ENCODE data around the gene PP2D1.
"Not testable (repeated sequence)": the region's sequence is repeated elsewhere in the genome, so short reads cannot be mapped to it uniquely, and the experiment has no call there.

PP2D1 gene

GRCh38 chr3:20040548-20041196 lies 28.6 kb upstream of the PP2D1 start:
- peak; percentile 32 for DNase-seq (ENCODE audit: low read depth)

- DNase-seq (ENCODE audit: low read depth): peak; percentile 71
Measured at GRCh38 chr3:20039765-20040547, 27.9 kb upstream of the PP2D1 start, which contains the start of gene KAT2B. Gene KAT2B (plus strand): TSS chr3:20040446. CDS start chr3:20040478, 32 bp downstream.

GRCh38 chr3:20039466-20039764 lies 27.4 kb upstream of the PP2D1 start:
- DNase-seq (ENCODE audit: low read depth): no peak

- DNase-seq (ENCODE audit: low read depth): no peak
Measured at GRCh38 chr3:20038699-20039465, 26.8 kb upstream of the PP2D1 start.

DNA sequence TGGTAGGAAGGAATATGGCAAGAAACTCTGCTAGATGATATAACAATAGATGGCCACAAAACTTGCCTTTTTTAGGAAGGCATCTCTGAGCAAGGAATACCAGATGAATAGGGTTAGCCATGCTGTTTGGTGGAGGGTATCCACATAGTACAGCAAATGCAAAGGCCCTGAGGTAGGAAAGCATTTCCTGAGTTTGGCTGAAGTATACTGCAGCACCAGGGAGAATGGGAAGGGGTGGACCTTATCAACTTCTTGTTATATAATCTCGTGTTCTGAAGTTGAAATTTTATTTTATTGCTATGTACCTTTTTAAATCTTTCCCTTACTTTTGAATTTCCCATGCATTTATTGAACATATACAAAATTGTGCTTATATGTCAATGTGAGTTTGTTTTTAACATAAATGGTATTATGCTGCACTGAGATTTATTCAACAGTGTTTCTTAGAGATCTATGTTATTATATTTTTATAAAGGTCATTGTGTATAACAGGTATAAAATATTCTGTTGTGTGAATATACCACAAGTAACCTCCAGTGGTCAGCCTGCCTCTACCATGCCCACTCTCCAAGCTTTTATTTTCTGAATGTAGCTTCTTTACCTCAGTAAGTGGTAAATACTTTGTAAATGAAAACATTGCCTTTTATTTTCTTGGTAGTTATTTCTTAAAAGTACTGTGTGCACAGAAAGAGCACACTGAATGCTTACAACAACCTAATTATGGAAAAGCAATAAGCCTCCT lies 25.4 kb upstream of the PP2D1 start:
- no peak for DNase-seq (ENCODE audit: low read depth)

- no peak for DNase-seq (ENCODE audit: low read depth)
Measured at GRCh38 chr3:20035019-20035418, 23.0 kb upstream of the PP2D1 start.

GRCh38 chr3:20031939-20032338 lies 19.9 kb upstream of the PP2D1 start:
- DNase-seq (ENCODE audit: low read depth): not testable (repeated sequence)

DNA sequence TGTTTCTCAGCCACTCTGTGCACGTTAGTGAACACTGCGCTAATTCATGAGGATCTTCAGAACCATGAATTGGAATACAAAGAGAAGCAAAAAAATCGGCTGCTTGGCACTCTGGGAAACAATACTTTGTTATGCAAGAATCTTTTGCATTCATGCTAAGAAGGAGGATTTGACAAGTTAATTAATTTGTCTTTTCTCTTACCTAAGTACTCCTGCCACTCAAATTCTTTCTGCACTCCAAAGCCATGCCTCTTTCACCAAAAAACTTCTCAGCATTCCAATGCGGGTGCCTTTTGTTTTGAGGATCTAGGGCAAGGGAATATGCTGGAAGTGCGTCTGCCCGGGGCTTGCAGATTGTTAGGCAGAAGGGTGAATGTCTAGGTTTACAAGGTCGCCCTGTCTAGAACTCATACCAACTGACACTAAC lies 16.9 kb upstream of the PP2D1 start:
- no peak for DNase-seq (ENCODE audit: low read depth)

GRCh38 chr3:20027136-20027535 lies 15.1 kb upstream of the PP2D1 start:
- no peak for DNase-seq (ENCODE audit: low read depth)

GRCh38 chr3:20023623-20024405 lies 11.8 kb upstream of the PP2D1 start:
- DNase-seq (ENCODE audit: low read depth): no peak

- no peak for DNase-seq (ENCODE audit: low read depth)
Measured at GRCh38 chr3:20022954-20023622, 11.0 kb upstream of the PP2D1 start.

GRCh38 chr3:20016076-20016475 lies 4.0 kb upstream of the PP2D1 start:
- not testable (repeated sequence) for DNase-seq (ENCODE audit: low read depth)

DNA sequence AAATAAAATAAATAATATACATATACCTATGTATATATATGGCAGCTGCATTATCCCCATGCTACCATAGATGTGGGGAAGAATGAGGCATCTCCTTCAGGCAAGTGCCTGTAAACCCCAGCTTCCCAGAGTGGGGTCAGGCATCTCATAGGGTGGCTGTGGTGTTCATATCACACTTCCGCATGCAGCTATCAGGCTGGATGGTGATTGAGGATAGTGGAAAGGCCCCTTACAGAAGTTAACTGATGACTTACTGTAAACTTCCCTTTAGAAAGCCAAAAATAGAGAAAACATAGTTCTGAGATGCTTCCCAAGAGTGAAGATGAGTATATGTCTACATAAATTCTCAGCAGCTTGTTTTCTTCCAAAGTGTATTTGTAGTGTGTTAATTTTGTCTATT lies 3.5 kb upstream of the PP2D1 start:
- DNase-seq (ENCODE audit: low read depth): no peak

- DNase-seq (ENCODE audit: low read depth): no peak
Measured at GRCh38 chr3:20013396-20013795, 1.3 kb upstream of the PP2D1 start.

DNA sequence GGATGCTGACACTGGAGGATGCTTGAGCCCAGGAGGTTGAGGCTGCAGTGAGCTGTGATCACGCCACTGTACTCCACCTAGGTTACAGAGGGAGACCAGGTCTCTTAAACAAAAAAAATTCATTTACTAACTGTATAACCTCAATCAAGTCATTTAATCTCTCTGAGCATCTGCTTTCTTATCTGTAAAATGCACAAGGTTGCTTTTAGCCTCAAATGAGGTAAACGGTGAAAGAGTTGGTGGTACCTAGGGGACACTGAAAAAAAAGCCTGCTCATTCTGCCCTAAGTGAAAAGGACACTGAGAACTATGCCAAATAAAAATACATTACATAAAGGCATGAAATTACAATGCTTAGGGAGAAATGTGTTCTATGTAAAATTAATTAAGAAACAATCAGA lies 3.4 kb downstream of the PP2D1 start:
- no peak for DNase-seq (ENCODE audit: low read depth)

DNA sequence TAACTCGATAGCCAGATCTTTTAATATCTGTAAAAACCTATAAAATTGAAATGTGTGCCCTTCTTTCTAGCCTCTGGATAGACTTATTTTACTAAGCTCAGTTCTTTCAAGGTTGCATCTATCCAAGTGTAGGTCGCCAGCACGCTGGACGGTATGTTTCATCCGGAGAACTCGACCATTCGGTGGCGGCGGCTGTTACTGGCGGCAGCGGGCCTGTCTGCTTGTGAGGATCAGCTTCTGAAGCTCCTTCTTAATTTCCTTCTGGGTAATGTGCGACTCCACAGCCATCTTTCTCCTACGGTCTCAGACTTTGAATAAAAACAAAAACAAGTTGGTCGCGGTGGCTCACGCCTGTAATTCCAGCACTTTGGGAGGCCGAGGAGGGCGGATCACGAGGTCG lies 4.1 kb downstream of the PP2D1 start:
- no peak for DNase-seq (ENCODE audit: low read depth)

GRCh38 chr3:20001932-20002331 lies 10.1 kb downstream of the PP2D1 start:
- DNase-seq (ENCODE audit: low read depth): no peak

DNA sequence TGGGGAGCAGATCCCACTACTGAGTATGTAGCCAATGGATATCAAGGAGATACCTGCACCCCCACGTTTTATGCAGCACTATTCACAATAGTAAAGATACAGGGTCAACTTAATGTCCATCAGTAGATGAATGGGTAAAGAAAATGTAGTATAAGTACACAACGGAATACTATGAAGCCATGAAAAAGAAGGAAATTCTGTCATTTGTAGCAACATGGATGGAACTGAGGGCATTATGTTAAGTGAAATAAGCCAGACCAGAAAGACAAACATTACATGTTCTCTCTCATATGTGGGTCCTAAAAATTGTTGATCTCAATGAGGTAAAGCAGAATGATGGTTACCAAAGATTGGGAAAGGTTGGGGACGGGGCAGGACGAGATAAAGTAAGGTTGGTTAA lies 14.6 kb downstream of the PP2D1 start:
- no peak for DNase-seq (ENCODE audit: low read depth)

- no peak for DNase-seq (ENCODE audit: low read depth)
Measured at GRCh38 chr3:19994796-19995195, 17.3 kb downstream of the PP2D1 start.

- DNase-seq (ENCODE audit: low read depth): not testable (repeated sequence)
Measured at GRCh38 chr3:19988904-19989303, 23.2 kb downstream of the PP2D1 start.

DNA sequence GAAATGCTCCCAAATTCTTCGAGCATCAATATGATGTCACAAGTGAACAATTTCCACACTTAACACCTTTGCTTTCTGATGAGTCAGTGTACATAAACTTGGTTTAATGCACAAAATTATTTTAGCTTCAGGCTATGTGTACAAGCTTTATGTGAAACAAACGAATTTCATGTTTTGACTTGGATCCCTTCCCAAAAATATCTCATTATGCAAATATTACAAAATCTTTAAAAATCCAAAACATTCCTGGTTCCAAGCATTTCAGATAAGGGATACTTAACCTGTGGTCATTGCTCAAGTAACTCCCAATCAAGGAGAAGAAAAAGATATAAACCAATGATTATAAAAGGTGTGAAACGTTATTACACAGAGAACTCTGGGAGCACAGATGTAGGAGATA lies 40.0 kb downstream of the PP2D1 start:
- no peak for DNase-seq (ENCODE audit: low read depth)
